GM21576 (cell line): Measurements from ENCODE around the gene PDS5B.

Experiments used
- ATAC-seq: cut with Tn5 transposase; IDR thresholded peaks from one replicate; pipeline ENCODE4 v1.9.1; 2021; ENCODE audit warnings: mild to moderate bottlenecking, moderate library complexity; ENCODE audit not compliant: unreplicated experiment

PDS5B gene

GRCh38 chr13:32587811-32588170, 1.5 kb downstream of the PDS5B start:
- ATAC-seq = no peak

GRCh38 chr13:32588736-32589135, 2.5 kb downstream of the PDS5B start:
- no peak for ATAC-seq

- no peak for ATAC-seq
Measured at GRCh38 chr13:32589471-32589870, 3.2 kb downstream of the PDS5B start.

GRCh38 chr13:32590266-32590665, 4.0 kb downstream of the PDS5B start:
- no peak for ATAC-seq

- ATAC-seq = no peak
Measured at GRCh38 chr13:32592082-32592481, 5.8 kb downstream of the PDS5B start.

- no peak for ATAC-seq
Measured at GRCh38 chr13:32594157-32594738, 8.0 kb downstream of the PDS5B start.

- ATAC-seq = no peak
Measured at GRCh38 chr13:32595306-32595705, 9.1 kb downstream of the PDS5B start.

GRCh38 chr13:32600890-32601289, 14.6 kb downstream of the PDS5B start:
- no peak for ATAC-seq

- no peak for ATAC-seq
Measured at GRCh38 chr13:32609428-32609827, 23.2 kb downstream of the PDS5B start.

GRCh38 chr13:32610538-32610937, 24.3 kb downstream of the PDS5B start:
- ATAC-seq = no peak

GRCh38 chr13:32610977-32611376, 24.7 kb downstream of the PDS5B start:
- ATAC-seq = no peak

GRCh38 chr13:32616883-32617511, 30.7 kb downstream of the PDS5B start:
- ATAC-seq = no peak

- ATAC-seq = no peak
Measured at GRCh38 chr13:32622827-32623226, 36.6 kb downstream of the PDS5B start.

- ATAC-seq = no peak
Measured at GRCh38 chr13:32624441-32624840, 38.2 kb downstream of the PDS5B start.

- no peak for ATAC-seq
Measured at GRCh38 chr13:32627793-32628192, 41.5 kb downstream of the PDS5B start.

GRCh38 chr13:32629313-32629712, 43.1 kb downstream of the PDS5B start:
- ATAC-seq = no peak

GRCh38 chr13:32629866-32630265, 43.6 kb downstream of the PDS5B start:
- ATAC-seq = no peak

GRCh38 chr13:32632343-32632909, 46.2 kb downstream of the PDS5B start:
- no peak for ATAC-seq

GRCh38 chr13:32636711-32637110, 50.5 kb downstream of the PDS5B start:
- ATAC-seq = no peak

- ATAC-seq = no peak
Measured at GRCh38 chr13:32638739-32639138, 52.5 kb downstream of the PDS5B start.

GRCh38 chr13:32639502-32640105, 53.4 kb downstream of the PDS5B start:
- no peak for ATAC-seq

- no peak for ATAC-seq
Measured at GRCh38 chr13:32642316-32642715, 56.1 kb downstream of the PDS5B start.
